H1 (cell line): ENCODE measurements around the gene BPIFA2. TPM values are rescaled to one million over a fixed set of nuclear protein-coding genes. Genes with fewer than 3 reads are reported as not detected.

ENCODE experiments used
- CTCF ChIA-PET: fragments of 300-600 bp; sonication (Branson Sonifier 250); formaldehyde crosslinking; loops from one replicate; lab custom pipeline; 2021; ENCODE audit not compliant: partially characterized antibody; lab: Charles Lee
- POLR2A ChIA-PET: fragments of 300-600 bp; sonication (Branson Sonifier 250); formaldehyde crosslinking; loops from one replicate; lab custom pipeline; 2021; ENCODE audit warnings: inconsistent platforms; ENCODE audit not compliant: partially characterized antibody; lab: Charles Lee
- DNase-seq, 2 experiments: peaks; one replicate each; pipeline versions ENCODE4 v3.0.0 to v3.0.0-alpha.2; 2010 to 2022; ENCODE audit warnings: low spot score in 2 of 2, low read depth in 1 of 2, mixed read lengths in 1 of 2
- FAIRE-seq: peaks from 2 replicates; lab custom pipeline; 2011; peaks lifted over from hg19 to GRCh38; lab: Jason Lieb, UNC
- H2AFZ ChIP-seq: 2 replicates; pipeline ENCODE4 v1.8.1; 2012; ENCODE audit warnings: low read length, inconsistent platforms
- H2AK5ac ChIP-seq: 2 replicates; pipeline ENCODE4 v1.6.1; 2013; ENCODE audit warnings: low read depth, low read length
- H2BK120ac ChIP-seq: replicated peaks from 2 replicates; pipeline ENCODE3; 2013; ENCODE audit warnings: low read depth, low read length, inconsistent platforms
- H2BK12ac ChIP-seq: 2 replicates; pipeline ENCODE4 v1.6.1; 2013; ENCODE audit warnings: low read depth, low read length
- H2BK15ac ChIP-seq: 2 replicates; pipeline ENCODE4 v1.6.1; 2013; ENCODE audit warnings: low read length
- H2BK20ac ChIP-seq: 2 replicates; pipeline ENCODE4 v1.6.1; 2013; ENCODE audit warnings: low read length
- H2BK5ac ChIP-seq: 2 replicates; pipeline ENCODE4 v1.6.1; 2013; ENCODE audit warnings: low read depth, low read length
- H3K14ac ChIP-seq: 2 replicates; pipeline ENCODE4 v1.6.1; 2013; ENCODE audit warnings: inconsistent platforms; ENCODE audit not compliant: insufficient read length
- H3K18ac ChIP-seq: 2 replicates; pipeline ENCODE4 v1.6.1; 2013; ENCODE audit warnings: low read length; ENCODE audit errors: extremely low read depth
- H3K23ac ChIP-seq: 2 replicates; pipeline ENCODE4 v1.6.1; 2013; ENCODE audit warnings: inconsistent platforms; ENCODE audit not compliant: insufficient read length
- H3K23me2 ChIP-seq: 2 replicates; pipeline ENCODE4 v1.6.1; 2013; ENCODE audit warnings: low read depth, low read length
- H3K27ac ChIP-seq: 2 replicates; pipeline ENCODE4 v1.6.1; 2011; ENCODE audit warnings: low read depth, low read length, inconsistent platforms
- H3K27me3 ChIP-seq, 4 experiments: replicated peaks in 1 of 4; 1 replicate in 1 of 4; 2 replicates in 3 of 4; pipeline versions ENCODE4 v1.6.1 to v1.8.1; 2011 to 2013; ENCODE audit warnings: low read length in 3 of 4, mild to moderate bottlenecking in 3 of 4, inconsistent platforms in 2 of 4, mixed read lengths in 2 of 4, moderate library complexity in 1 of 4; ENCODE audit not compliant: control insufficient read depth in 3 of 4, insufficient read depth in 3 of 4; ENCODE audit errors: extremely low read depth in 1 of 4
- H3K36me3 ChIP-seq, 4 experiments: 2 replicates each; pipeline versions ENCODE4 v1.6.1 to v1.8.1; 2011 to 2013; ENCODE audit warnings: mild to moderate bottlenecking in 4 of 4, low read length in 3 of 4, moderate library complexity in 2 of 4, control low read depth in 1 of 4, inconsistent platforms in 1 of 4; ENCODE audit not compliant: insufficient read depth in 4 of 4, control insufficient read depth in 2 of 4
- H3K4ac ChIP-seq: replicated peaks from 2 replicates; pipeline ENCODE3; 2013; ENCODE audit warnings: low read length, low read depth, mixed read lengths, inconsistent platforms; ENCODE audit not compliant: insufficient read length
- H3K4me1 ChIP-seq, 4 experiments: replicated peaks in 1 of 4; 1 replicate in 1 of 4; 2 replicates in 3 of 4; pipeline versions ENCODE4 v1.6.1 to v1.8.1; 2011 to 2013; ENCODE audit warnings: low read length in 3 of 4, inconsistent platforms in 2 of 4, mixed read lengths in 1 of 4; ENCODE audit not compliant: insufficient read depth in 4 of 4, control insufficient read depth in 3 of 4
- H3K4me2 ChIP-seq, 2 experiments: 2 replicates each; pipeline versions ENCODE4 v1.6.1 to v1.8.1; 2011 to 2013; ENCODE audit warnings: low read depth in 2 of 2, low read length in 2 of 2, control low read depth in 1 of 2, inconsistent platforms in 1 of 2, mild to moderate bottlenecking in 1 of 2; ENCODE audit not compliant: insufficient read depth in 1 of 2
- H3K4me3 ChIP-seq, 4 experiments: fragments of 200-600, 300-600 bp in 1 of 4; sonication (generic), shearing (Covaris generic), sonication (Bioruptor Twin) in 1 of 4; 2 replicates each; pipeline versions ENCODE4 v1.5.1 to v1.8.1; 2011 to 2016; ENCODE audit warnings: low read length in 4 of 4, low read depth in 3 of 4, control low read depth in 2 of 4, inconsistent platforms in 2 of 4, mild to moderate bottlenecking in 2 of 4, mixed read lengths in 1 of 4, moderate library complexity in 1 of 4; ENCODE audit not compliant: insufficient read depth in 2 of 4; ENCODE audit errors: extremely low read depth in 1 of 4
- H3K56ac ChIP-seq: replicated peaks from 2 replicates; pipeline ENCODE3; 2013; ENCODE audit warnings: low read depth, mild to moderate bottlenecking, mixed read lengths, low read length, inconsistent platforms; ENCODE audit not compliant: insufficient read length
- H3K79me1 ChIP-seq: 2 replicates; pipeline ENCODE4 v1.6.1; 2013; ENCODE audit warnings: low read depth, low read length, control low read depth
- H3K79me2 ChIP-seq, 2 experiments: 2 replicates each; pipeline versions ENCODE4 v1.6.1 to v1.8.1; 2012 to 2013; ENCODE audit warnings: low read length in 2 of 2, mild to moderate bottlenecking in 2 of 2, inconsistent platforms in 1 of 2; ENCODE audit not compliant: insufficient read depth in 2 of 2, control insufficient read depth in 1 of 2
- H3K9ac ChIP-seq, 4 experiments: replicated peaks in 1 of 4; 1 replicate in 1 of 4; 2 replicates in 3 of 4; pipeline versions ENCODE4 v1.6.1 to v1.8.1; 2011 to 2013; ENCODE audit warnings: low read depth in 3 of 4, low read length in 3 of 4, control low read depth in 2 of 4, mild to moderate bottlenecking in 2 of 4, moderate library complexity in 2 of 4, inconsistent platforms in 1 of 4; ENCODE audit errors: extremely low read depth in 1 of 4
- H3K9me3 ChIP-seq, 2 experiments: 2 replicates each; pipeline versions ENCODE4 v1.6.1 to v1.8.1; 2012 to 2013; ENCODE audit warnings: mild to moderate bottlenecking in 2 of 2, moderate library complexity in 2 of 2, control low read depth in 1 of 2, inconsistent platforms in 1 of 2, low read depth in 1 of 2, low read length in 1 of 2, mixed read lengths in 1 of 2; ENCODE audit not compliant: insufficient read depth in 2 of 2
- H4K20me1 ChIP-seq, 2 experiments: replicated peaks in 1 of 2; 2 replicates each; pipeline versions ENCODE3 to v1.8.1; 2011 to 2013; ENCODE audit warnings: inconsistent platforms in 2 of 2, low read length in 2 of 2, mild to moderate bottlenecking in 1 of 2; ENCODE audit not compliant: insufficient read depth in 2 of 2, control insufficient read depth in 1 of 2
- H4K5ac ChIP-seq: 2 replicates; pipeline ENCODE4 v1.6.1; 2013; ENCODE audit warnings: low read length, low read depth, mixed read lengths, inconsistent platforms; ENCODE audit not compliant: insufficient read length
- H4K8ac ChIP-seq: 2 replicates; pipeline ENCODE4 v1.8.0; 2013; ENCODE audit warnings: mild to moderate bottlenecking, moderate library complexity, low read length, inconsistent platforms; ENCODE audit not compliant: insufficient read depth; ENCODE audit errors: extremely low read depth
- H4K91ac ChIP-seq: replicated peaks from 2 replicates; pipeline ENCODE3; 2013; ENCODE audit warnings: low read length, mixed read lengths, inconsistent platforms; ENCODE audit not compliant: insufficient read length
- BRCA1 ChIP-seq: IDR thresholded peaks from 2 replicates; pipeline ENCODE4 v1.6.1; 2012; ENCODE audit warnings: low read depth, low read length, improper control_type of control experiment
- CBX5 ChIP-seq: fragments of 300-800, 300-1000 bp; sonication (generic); IDR thresholded peaks from 2 replicates; pipeline ENCODE4 v1.7.1; 2016; ENCODE audit warnings: antibody characterized with exemption, low read length, low read depth
- EZH2 ChIP-seq: fragments of 200-600 bp; sonication (generic); IDR thresholded peaks from 2 replicates; pipeline ENCODE4 v1.7.1; 2012; ENCODE audit warnings: low read depth, mild to moderate bottlenecking, moderate library complexity, low read length, inconsistent platforms; ENCODE audit not compliant: severe bottlenecking
- JUN ChIP-seq: IDR thresholded peaks from 2 replicates; pipeline ENCODE4 v1.6.1; 2011; ENCODE audit warnings: low read depth, mild to moderate bottlenecking, improper control_type of control experiment, low read length
- JUND ChIP-seq: IDR thresholded peaks from 2 replicates; pipeline ENCODE4 v1.6.1; 2011; ENCODE audit warnings: mild to moderate bottlenecking, improper control_type of control experiment, low read length
- MAFK ChIP-seq: IDR thresholded peaks from 2 replicates; pipeline ENCODE4 v1.6.1; 2012; ENCODE audit warnings: low read depth, mild to moderate bottlenecking, improper control_type of control experiment, low read length
- NRF1 ChIP-seq: IDR thresholded peaks from 2 replicates; pipeline ENCODE4 v1.6.1; 2011; ENCODE audit warnings: mild to moderate bottlenecking, low read depth, low read length, improper control_type of control experiment
- RNF2 ChIP-seq: fragments of 200-900, 300-1000 bp; sonication (generic); IDR thresholded peaks from 2 replicates; pipeline ENCODE4 v1.7.1; 2016; ENCODE audit warnings: borderline replicate concordance, low read depth, mild to moderate bottlenecking, antibody characterized with exemption, low read length; ENCODE audit not compliant: poor library complexity, severe bottlenecking; ENCODE audit errors: missing control alignments
- SIX5 ChIP-seq: IDR thresholded peaks from 2 replicates; pipeline ENCODE4 v1.6.1; 2011; ENCODE audit warnings: mild to moderate bottlenecking, low read depth, low read length
- TAF7 ChIP-seq: optimal IDR thresholded peaks from 2 replicates; pipeline ENCODE3; 2011; ENCODE audit warnings: low read depth, mild to moderate bottlenecking, inconsistent platforms, low read length, moderate library complexity, borderline replicate concordance
- TEAD4 ChIP-seq: IDR thresholded peaks from 2 replicates; pipeline ENCODE4 v1.6.1; 2012; ENCODE audit warnings: low read depth, low read length, inconsistent platforms, mixed read lengths
- WGBS, 2 experiments: shearing (Covaris generic) in 1 of 2; methylation state at CpG; one replicate each; pipeline versions ENCODE4 v1.1.6 to v1.1.7; 2013 to 2015; ENCODE audit warnings: low lambda C conversion rate in 2 of 2, mixed read lengths in 2 of 2, inconsistent platforms in 1 of 2, low coverage in 1 of 2, missing lambda C conversion rate in 1 of 2; ENCODE audit not compliant: insufficient replicate concordance in 2 of 2, insufficient coverage in 1 of 2, insufficient read length in 1 of 2; ENCODE audit errors: extremely low coverage in 1 of 2, missing lambda C conversion rate in 1 of 2; 5-methylcytosine and 5-hydroxymethylcytosine counted together
- polyA plus RNA-seq, 7 experiments: library from polyadenylated mRNA; depleted of rRNA in 3 of 7; stranded (reverse) in 5 of 7; unstranded in 2 of 7; fragments of >200 nt in 5 of 7; fragments of 200-250 nt in 2 of 7; gene quantifications; 1 replicate in 5 of 7; 2 replicates in 1 of 7; 4 replicates in 1 of 7; pipeline versions ENCODE4 v1.2.1 to v1.2.3, GENCODE V29; 2011 to 2013; ENCODE audit warnings: missing spikeins in 2 of 7, mixed read lengths in 2 of 7
- total RNA-seq: library from RNA; stranded (reverse); fragmentation: NEBNext Ultra II Directional; extraction: Animal tissue kit (Norgen Biotek cat#: 25700); gene quantifications from 2 replicates; pipeline ENCODE4 v1.2.1, GENCODE V29; 2021
- TF ChIP-seq, protein P1 (sequence below), 3 experiments: IDR thresholded peaks; 1 replicate in 2 of 3; 2 replicates in 1 of 3; pipeline versions ENCODE4 v1.5.1 to v1.6.1; 2011; ENCODE audit warnings: low read length in 3 of 3, mild to moderate bottlenecking in 3 of 3, inconsistent platforms in 2 of 3, low read depth in 1 of 3, moderate library complexity in 1 of 3; ENCODE audit not compliant: insufficient read depth in 1 of 3; ENCODE audit errors: control extremely low read depth in 1 of 3

The BPIFA2 gene
- total and polyA plus RNA-seq, 2 of the 8 experiments (the other 6 are each of a cell fraction or from before 2014, with no cell fraction given), result not detected

DNA sequence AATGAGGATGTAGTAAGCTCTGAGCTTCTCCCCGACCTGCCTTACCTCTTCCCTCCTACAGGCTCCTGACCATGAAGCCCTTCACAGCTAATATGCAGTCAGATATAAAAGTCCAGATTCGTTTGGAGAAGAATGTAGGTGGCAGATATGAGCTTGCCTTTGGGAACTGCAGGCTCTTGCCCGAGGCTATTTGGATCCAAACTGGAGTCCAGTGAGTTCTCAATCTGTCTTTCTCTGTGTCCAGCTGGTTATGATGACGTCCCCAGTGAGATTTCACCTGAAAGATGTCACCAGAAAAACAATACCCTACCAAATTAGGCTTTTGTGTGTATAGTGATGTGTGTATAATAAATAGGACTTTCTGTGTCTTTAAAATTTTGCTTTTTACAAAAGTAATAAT is 34.5 kb downstream of the BPIFA2 start:
- Histone ChIP-seq H2BK120ac (no peak overlapping the region), H3K27me3 (no peaks in the 10 kb centered on the region), H2AFZ (no peak overlapping the region), H3K56ac (no peak overlapping the region), H3K23ac (no peak overlapping the region), H3K9me3 (no peaks in the 10 kb centered on the region), H3K14ac (no peak overlapping the region), H3K4me3 (no peak overlapping the region), H3K79me2 (no peaks in the 10 kb centered on the region), H2BK5ac (no peak overlapping the region), H3K4me1 (no peaks in the 10 kb centered on the region), H4K8ac (no peak overlapping the region), H3K9ac (no peak overlapping the region), H2BK15ac (no peak overlapping the region), H2AK5ac (no peak overlapping the region), H2BK12ac (no peak overlapping the region), H3K4ac (no peak overlapping the region), H4K5ac (no peak overlapping the region), H2BK20ac (no peak overlapping the region), H4K20me1 (no peaks in the 10 kb centered on the region), H4K91ac (no peak overlapping the region), H3K4me2 (no peak overlapping the region), H3K36me3 (no peaks in the 10 kb centered on the region), H3K79me1 (no peaks in the 10 kb centered on the region), H3K23me2 (no peaks in the 10 kb centered on the region), H3K27ac (no peak overlapping the region), H3K18ac (no peak overlapping the region)
- no peak for DNase-seq
- FAIRE-seq, result no peak
- WGBS, 2 experiments, result 55% methylated on average over 4 of the region's 4 CpGs; no CpG with 5 or more reads in 1 of the 2 experiments
- CTCF ChIA-PET, result interaction anchor here (1.0 to 1.1 kb wide), 2 partner anchors 9 to 97 kb away, joined by 3 to 5 read pairs; no protein-coding TSS in a partner anchor
- POLR2A ChIA-PET, result no interaction called here
- no peak for TF ChIP-seq MAFK
- TF ChIP-seq RNF2, result no peak
- TF ChIP-seq JUND, result no peak
- TF ChIP-seq CBX5, result no peak
- no peak for TF ChIP-seq JUN
- TF ChIP-seq TAF7, result no peak
- TF ChIP-seq TEAD4, result no peak
- TF ChIP-seq, protein P1, sequence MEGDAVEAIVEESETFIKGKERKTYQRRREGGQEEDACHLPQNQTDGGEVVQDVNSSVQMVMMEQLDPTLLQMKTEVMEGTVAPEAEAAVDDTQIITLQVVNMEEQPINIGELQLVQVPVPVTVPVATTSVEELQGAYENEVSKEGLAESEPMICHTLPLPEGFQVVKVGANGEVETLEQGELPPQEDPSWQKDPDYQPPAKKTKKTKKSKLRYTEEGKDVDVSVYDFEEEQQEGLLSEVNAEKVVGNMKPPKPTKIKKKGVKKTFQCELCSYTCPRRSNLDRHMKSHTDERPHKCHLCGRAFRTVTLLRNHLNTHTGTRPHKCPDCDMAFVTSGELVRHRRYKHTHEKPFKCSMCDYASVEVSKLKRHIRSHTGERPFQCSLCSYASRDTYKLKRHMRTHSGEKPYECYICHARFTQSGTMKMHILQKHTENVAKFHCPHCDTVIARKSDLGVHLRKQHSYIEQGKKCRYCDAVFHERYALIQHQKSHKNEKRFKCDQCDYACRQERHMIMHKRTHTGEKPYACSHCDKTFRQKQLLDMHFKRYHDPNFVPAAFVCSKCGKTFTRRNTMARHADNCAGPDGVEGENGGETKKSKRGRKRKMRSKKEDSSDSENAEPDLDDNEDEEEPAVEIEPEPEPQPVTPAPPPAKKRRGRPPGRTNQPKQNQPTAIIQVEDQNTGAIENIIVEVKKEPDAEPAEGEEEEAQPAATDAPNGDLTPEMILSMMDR (IDR thresholded peaks at IDR 0.05; ENCODE audit: control extremely low read depth in 1 of 3, insufficient read depth in 1 of 3, low read depth in 1 of 3, low read length in 3 of 3), result no peak
- no peak for TF ChIP-seq EZH2
- TF ChIP-seq NRF1, result no peak
- no peak for TF ChIP-seq SIX5
- no peak for TF ChIP-seq BRCA1
